ENCODE data around the gene NPIPA1. TPM values are rescaled to one million over a fixed set of nuclear protein-coding genes. Genes with fewer than 3 reads are reported as not detected.
"Not testable (repeated sequence)": the region's sequence is repeated elsewhere in the genome, so short reads cannot be mapped to it uniquely, and the experiment has no call there.

The NPIPA1 gene
- total RNA-seq, 1 experiment from 2014 or later: 37.0 TPM

GRCh38 chr16:14928064-14928714, 9.1 kb upstream of the NPIPA1 start:
- in situ Hi-C loops (cut with HindIII; ENCODE audit: low sequenced_read_pairs): not testable (repeated sequence)
- peak; percentile 21 for DNase-seq (ENCODE audit: low spot score)

- DNase-seq (ENCODE audit: low spot score); in situ Hi-C loops (cut with HindIII; ENCODE audit: low sequenced_read_pairs): not testable (repeated sequence)
Measured at GRCh38 chr16:14929176-14929575, 8.1 kb upstream of the NPIPA1 start.

GRCh38 chr16:14930246-14930645, 7.0 kb upstream of the NPIPA1 start:
- in situ Hi-C loops (cut with HindIII; ENCODE audit: low sequenced_read_pairs); DNase-seq (ENCODE audit: low spot score): not testable (repeated sequence)

- in situ Hi-C loops (cut with HindIII; ENCODE audit: low sequenced_read_pairs); DNase-seq (ENCODE audit: low spot score): not testable (repeated sequence)
Measured at GRCh38 chr16:14930971-14931370, 6.3 kb upstream of the NPIPA1 start.

GRCh38 chr16:14932581-14933375, 4.5 kb upstream of the NPIPA1 start:
- in situ Hi-C loops (cut with HindIII; ENCODE audit: low sequenced_read_pairs); DNase-seq (ENCODE audit: low spot score): not testable (repeated sequence)

- DNase-seq (ENCODE audit: low spot score); in situ Hi-C loops (cut with HindIII; ENCODE audit: low sequenced_read_pairs): not testable (repeated sequence)
Measured at GRCh38 chr16:14937994-14938393, 751 bp downstream of the NPIPA1 start.

GRCh38 chr16:14942686-14943085, 5.4 kb downstream of the NPIPA1 start:
- DNase-seq (ENCODE audit: low spot score); in situ Hi-C loops (cut with HindIII; ENCODE audit: low sequenced_read_pairs): not testable (repeated sequence)

GRCh38 chr16:14955546-14956231, 18.4 kb downstream of the NPIPA1 start:
- peak; percentile 88 for DNase-seq (ENCODE audit: low spot score)
- in situ Hi-C loops (cut with HindIII; ENCODE audit: low sequenced_read_pairs): no loop called here

GRCh38 chr16:14957576-14958322, 20.5 kb downstream of the NPIPA1 start:
- in situ Hi-C loops (cut with HindIII; ENCODE audit: low sequenced_read_pairs): no loop called here
- no peak for DNase-seq (ENCODE audit: low spot score)

- in situ Hi-C loops (cut with HindIII; ENCODE audit: low sequenced_read_pairs): no loop called here
Measured at GRCh38 chr16:14958323-14958600, 21.0 kb downstream of the NPIPA1 start.

GRCh38 chr16:14958970-14959369, 21.7 kb downstream of the NPIPA1 start:
- no peak for DNase-seq (ENCODE audit: low spot score)
- in situ Hi-C loops (cut with HindIII; ENCODE audit: low sequenced_read_pairs): no loop called here

More at GRCh38 chr16:14958323-14958600, 21.0 kb downstream of the NPIPA1 start:
- DNase-seq (ENCODE audit: low spot score): no peak

- DNase-seq (ENCODE audit: low spot score): no peak
Measured at GRCh38 chr16:14961405-14962186, 24.4 kb downstream of the NPIPA1 start.

GRCh38 chr16:14963281-14964173, 26.3 kb downstream of the NPIPA1 start:
- in situ Hi-C loops (cut with HindIII; ENCODE audit: low sequenced_read_pairs): no loop called here
- DNase-seq (ENCODE audit: low spot score): no peak

More at GRCh38 chr16:14961405-14962186, 24.4 kb downstream of the NPIPA1 start:
- in situ Hi-C loops (cut with HindIII; ENCODE audit: low sequenced_read_pairs): no loop called here

GRCh38 chr16:14965328-14965727, 28.1 kb downstream of the NPIPA1 start:
- in situ Hi-C loops (cut with HindIII; ENCODE audit: low sequenced_read_pairs): no loop called here
- no peak for DNase-seq (ENCODE audit: low spot score)

GRCh38 chr16:14969795-14970194, 32.6 kb downstream of the NPIPA1 start:
- DNase-seq (ENCODE audit: low spot score); in situ Hi-C loops (cut with HindIII; ENCODE audit: low sequenced_read_pairs): not testable (repeated sequence)

GRCh38 chr16:14971621-14972228, 34.5 kb downstream of the NPIPA1 start:
- in situ Hi-C loops (cut with HindIII; ENCODE audit: low sequenced_read_pairs); DNase-seq (ENCODE audit: low spot score): not testable (repeated sequence)

GRCh38 chr16:14973785-14974322, 36.6 kb downstream of the NPIPA1 start:
- DNase-seq (ENCODE audit: low spot score); in situ Hi-C loops (cut with HindIII; ENCODE audit: low sequenced_read_pairs): not testable (repeated sequence)
